Fibroblast of lung (primary cell): ENCODE data around the gene FHIP2A.

Experiments
- EZH2 ChIP-seq: IDR thresholded peaks from 2 replicates; pipeline ENCODE4 v1.5.1; 2012; ENCODE audit warnings: low read length, control low read depth, mild to moderate bottlenecking; ENCODE audit errors: missing control alignments
- TF ChIP-seq, protein P1 (sequence below), 2 donors: IDR thresholded peaks in 1 of 2; conservative IDR thresholded peaks in 1 of 2; 1 replicate in 1 of 2; 2 replicates in 1 of 2; pipeline ENCODE4 v1.5.1; 2011 to 2012; ENCODE audit warnings: low read length in 2 of 2, control low read depth in 1 of 2, inconsistent platforms in 1 of 2, low read depth in 1 of 2, mild to moderate bottlenecking in 1 of 2

DNA sequence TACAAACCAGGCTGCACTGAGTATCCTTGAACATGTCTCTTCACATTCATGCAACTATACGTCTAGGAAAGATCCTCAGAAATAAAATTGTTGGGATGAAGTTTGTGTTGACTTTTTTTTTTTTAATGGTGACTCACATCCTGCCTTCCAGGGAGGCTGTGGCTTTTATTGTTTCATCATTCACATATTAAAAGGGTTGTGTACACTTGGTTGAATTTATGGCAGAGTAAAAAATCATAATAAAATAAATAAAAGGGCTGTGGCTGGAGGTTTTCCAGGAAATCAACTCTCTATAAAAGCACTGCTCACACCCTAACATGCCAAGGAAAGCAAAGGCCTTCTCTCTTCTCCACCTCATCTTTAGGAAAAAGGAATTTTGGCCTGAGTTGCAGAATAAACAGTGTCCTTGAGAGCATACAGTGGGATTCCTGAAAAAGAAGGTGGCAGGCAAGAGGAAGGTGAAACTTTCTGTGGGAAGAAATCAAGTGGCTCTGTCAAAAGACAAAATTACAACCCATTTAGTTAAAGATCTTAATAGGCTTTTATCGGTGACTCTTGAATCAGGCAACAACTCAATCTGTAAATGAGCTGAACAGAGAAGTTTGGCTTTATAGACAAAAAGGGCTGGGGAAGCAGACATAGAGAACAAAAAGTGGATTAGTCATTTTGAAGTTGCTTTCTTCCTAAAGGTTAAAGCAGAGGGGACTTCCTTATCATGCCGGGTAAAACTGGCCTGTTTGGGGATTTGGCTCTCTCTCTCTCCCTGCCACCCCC is 41.6 kb upstream of the FHIP2A start:
- TF ChIP-seq, protein P1, sequence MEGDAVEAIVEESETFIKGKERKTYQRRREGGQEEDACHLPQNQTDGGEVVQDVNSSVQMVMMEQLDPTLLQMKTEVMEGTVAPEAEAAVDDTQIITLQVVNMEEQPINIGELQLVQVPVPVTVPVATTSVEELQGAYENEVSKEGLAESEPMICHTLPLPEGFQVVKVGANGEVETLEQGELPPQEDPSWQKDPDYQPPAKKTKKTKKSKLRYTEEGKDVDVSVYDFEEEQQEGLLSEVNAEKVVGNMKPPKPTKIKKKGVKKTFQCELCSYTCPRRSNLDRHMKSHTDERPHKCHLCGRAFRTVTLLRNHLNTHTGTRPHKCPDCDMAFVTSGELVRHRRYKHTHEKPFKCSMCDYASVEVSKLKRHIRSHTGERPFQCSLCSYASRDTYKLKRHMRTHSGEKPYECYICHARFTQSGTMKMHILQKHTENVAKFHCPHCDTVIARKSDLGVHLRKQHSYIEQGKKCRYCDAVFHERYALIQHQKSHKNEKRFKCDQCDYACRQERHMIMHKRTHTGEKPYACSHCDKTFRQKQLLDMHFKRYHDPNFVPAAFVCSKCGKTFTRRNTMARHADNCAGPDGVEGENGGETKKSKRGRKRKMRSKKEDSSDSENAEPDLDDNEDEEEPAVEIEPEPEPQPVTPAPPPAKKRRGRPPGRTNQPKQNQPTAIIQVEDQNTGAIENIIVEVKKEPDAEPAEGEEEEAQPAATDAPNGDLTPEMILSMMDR (conservative IDR thresholded peaks at IDR 0.05 in 1 of 2, IDR thresholded peaks at IDR 0.05 in 1 of 2; ENCODE audit: low read depth in 1 of 2, low read length in 2 of 2), result no peak
- no peak for TF ChIP-seq EZH2
